Stimulated activated CD4-positive, alpha-beta T cell treated with anti-CD3 and anti-CD28 coated beads, TNF-alpha, amount 100 ng/mL, for 1 hour (primary cell): ENCODE results near the gene PNPLA3.
"Not testable (repeated sequence)": the region's sequence is repeated elsewhere in the genome, so short reads cannot be mapped to it uniquely, and the experiment has no call there.

ENCODE experiments used
- DNase-seq, 3 donors: peaks; one replicate each; pipeline ENCODE4 v3.0.0-alpha.2; 2020; ENCODE audit warnings: low read depth in 3 of 3, low spot score in 1 of 3

Gene PNPLA3

GRCh38 chr22:43889201-43889859 lies 34.3 kb upstream of the PNPLA3 start:
- no peak for DNase-seq

- no peak for DNase-seq
These were observed 33.7 kb upstream of the PNPLA3 start for GRCh38 chr22:43889860-43890253.

- DNase-seq: no peak
These were observed 32.7 kb upstream of the PNPLA3 start for GRCh38 chr22:43890901-43891331.

GRCh38 chr22:43891360-43892182 lies 32.0 kb upstream of the PNPLA3 start, which contains the start of gene PNPLA5:
Gene PNPLA5 (minus strand): TSS chr22:43892013. CDS start chr22:43891880, 133 bp downstream.
- DNase-seq: no peak

- DNase-seq: no peak
These were observed 31.3 kb upstream of the PNPLA3 start for GRCh38 chr22:43892183-43892894.

- DNase-seq: no peak
These were observed 30.3 kb upstream of the PNPLA3 start for GRCh38 chr22:43893266-43893665.

- DNase-seq: no peak
These were observed 29.5 kb upstream of the PNPLA3 start for GRCh38 chr22:43894122-43894521.

- DNase-seq: no peak
These were observed 27.5 kb upstream of the PNPLA3 start for GRCh38 chr22:43895986-43896645.

- no peak for DNase-seq
These were observed 25.8 kb upstream of the PNPLA3 start for GRCh38 chr22:43897751-43898261.

- DNase-seq: no peak
These were observed 23.4 kb upstream of the PNPLA3 start for GRCh38 chr22:43900206-43900605.

- DNase-seq: no peak
These were observed 21.5 kb upstream of the PNPLA3 start for GRCh38 chr22:43901976-43902643.

GRCh38 chr22:43903033-43903432 lies 20.6 kb upstream of the PNPLA3 start:
- DNase-seq: not testable (repeated sequence)

GRCh38 chr22:43904412-43904811 lies 19.2 kb upstream of the PNPLA3 start:
- peak in 1 of 3 donors; percentile 8 for DNase-seq

GRCh38 chr22:43905681-43906080 lies 17.9 kb upstream of the PNPLA3 start:
- no peak for DNase-seq

GRCh38 chr22:43909708-43910107 lies 13.9 kb upstream of the PNPLA3 start:
- no peak for DNase-seq

GRCh38 chr22:43910178-43910695 lies 13.4 kb upstream of the PNPLA3 start:
- no peak for DNase-seq

- DNase-seq: no peak
These were observed 12.3 kb upstream of the PNPLA3 start for GRCh38 chr22:43911351-43911750.

- no peak for DNase-seq
These were observed 6.1 kb upstream of the PNPLA3 start for GRCh38 chr22:43917521-43917920.

GRCh38 chr22:43919106-43919973 lies 4.3 kb upstream of the PNPLA3 start:
- DNase-seq: no peak
